GM18951 (cell line): ENCODE measurements around the gene ZNF664.

Source experiments
- POLR2A ChIP-seq: IDR thresholded peaks from 4 replicates; pipeline ENCODE4 v1.6.1; 2011; ENCODE audit warnings: mild to moderate bottlenecking; ENCODE audit not compliant: insufficient read length, insufficient read depth; ENCODE audit errors: extremely low read depth
- in situ Hi-C: fragments of 300-500 bp; cut with MboI; formaldehyde crosslinking; loops from one replicate; pipeline ENCODE4 v1.12.0; 2022; ENCODE audit warnings: low sequenced_read_pairs, mixed read lengths, inconsistent platforms; ENCODE audit not compliant: unreplicated experiment

Gene ZNF664

GRCh38 chr12:123958462-123958861 lies 14.6 kb upstream of the ZNF664 start:
- TF ChIP-seq POLR2A, result no peak
- in situ Hi-C loops, result no loop called here

GRCh38 chr12:123958876-123959275 lies 14.1 kb upstream of the ZNF664 start:
- no peak for TF ChIP-seq POLR2A
- in situ Hi-C loops, result no loop called here

DNA sequence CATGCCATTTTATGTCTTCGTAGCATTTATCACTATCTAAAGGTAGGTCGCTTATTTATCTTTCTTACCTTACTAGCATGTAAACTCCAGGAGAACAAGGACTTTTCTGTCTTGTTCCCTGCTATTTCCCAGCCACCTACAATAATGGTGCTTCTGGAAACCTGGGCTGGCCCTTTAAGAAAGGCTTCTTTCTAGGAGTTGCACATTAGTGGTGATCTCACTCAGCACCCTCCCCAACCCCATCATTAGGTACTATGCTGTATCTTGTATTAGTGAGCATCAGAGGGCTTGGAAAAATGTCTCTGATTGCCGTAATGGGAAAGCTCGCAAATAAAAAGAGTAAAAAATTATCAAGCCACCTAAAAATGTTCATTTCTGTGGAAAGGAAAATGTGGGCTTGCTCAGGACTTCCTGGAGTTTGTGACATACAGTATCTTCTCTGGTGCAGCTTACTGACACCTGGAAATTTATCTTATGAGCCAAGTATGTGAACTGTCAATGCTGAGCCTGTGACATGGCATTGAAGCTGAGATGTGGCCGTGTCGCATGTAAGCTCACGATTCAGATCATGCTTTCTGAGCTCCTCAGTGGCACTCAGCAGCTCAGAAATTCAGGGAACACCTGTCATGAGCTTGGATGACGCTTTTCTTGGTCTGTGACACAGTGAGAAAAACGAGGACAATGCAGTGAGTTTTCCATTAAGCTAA lies 12.8 kb upstream of the ZNF664 start:
- TF ChIP-seq POLR2A, result no peak
- in situ Hi-C loops, result no loop called here

DNA sequence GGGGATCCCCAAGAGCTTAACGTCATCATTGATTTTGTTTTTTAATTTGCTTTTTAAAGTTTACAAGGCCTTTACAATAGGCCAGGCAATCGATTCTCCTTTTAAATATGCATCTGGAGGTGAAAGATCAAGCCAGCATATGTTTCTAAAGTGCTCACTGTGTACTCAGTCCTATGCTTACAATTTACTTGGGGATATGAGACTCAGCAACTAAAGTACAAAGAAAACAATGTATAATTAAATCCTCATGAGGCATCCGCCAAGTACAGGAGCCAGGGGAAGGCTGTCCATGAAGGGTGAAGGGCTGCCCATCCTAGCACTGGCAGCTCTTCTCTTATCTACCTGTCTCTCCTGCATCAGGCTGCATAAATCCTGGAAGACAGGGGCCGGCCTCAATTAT lies 12.2 kb upstream of the ZNF664 start:
- no peak for TF ChIP-seq POLR2A
- in situ Hi-C loops, result no loop called here

DNA sequence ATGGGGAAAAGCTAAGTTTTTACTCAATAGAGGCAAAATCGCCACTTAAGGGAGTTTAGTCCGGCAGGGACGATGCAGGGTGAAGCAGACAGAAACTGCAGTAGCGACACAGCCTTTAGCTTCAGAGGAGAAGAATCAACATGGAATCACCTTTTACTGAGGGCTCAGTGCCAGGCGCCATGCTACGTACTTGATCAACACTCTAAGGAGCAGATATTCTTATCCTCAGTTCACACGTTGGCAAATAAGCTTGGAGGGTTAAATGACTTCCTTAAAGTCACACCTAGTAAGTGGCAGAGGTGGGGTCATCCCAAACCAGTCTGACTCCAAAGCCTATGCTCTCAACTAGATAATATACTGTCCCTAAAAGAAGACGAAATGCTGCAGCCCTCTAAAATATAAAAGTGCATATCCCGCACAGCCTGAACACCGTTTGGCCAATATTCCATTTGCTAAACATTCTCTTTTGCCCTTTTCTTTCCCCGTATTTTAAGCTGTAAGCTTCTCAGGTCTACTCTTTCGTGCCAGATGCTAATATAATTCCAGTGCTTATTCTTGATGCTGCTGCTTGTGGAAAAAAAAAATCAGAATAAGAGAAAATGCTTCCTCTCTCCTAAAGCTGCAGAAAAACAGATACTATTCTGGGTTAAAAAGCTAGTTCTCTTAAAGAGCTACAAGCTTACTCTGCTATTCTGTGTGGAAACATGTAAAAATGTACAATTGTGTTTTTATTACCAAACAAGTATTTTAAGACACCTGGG lies 11.2 kb upstream of the ZNF664 start:
- TF ChIP-seq POLR2A, result no peak
- in situ Hi-C loops, result no loop called here

GRCh38 chr12:123962513-123962912 lies 10.5 kb upstream of the ZNF664 start:
- in situ Hi-C loops, result no loop called here
- no peak for TF ChIP-seq POLR2A

GRCh38 chr12:123963821-123964220 lies 9.2 kb upstream of the ZNF664 start:
- no peak for TF ChIP-seq POLR2A
- in situ Hi-C loops, result no loop called here

DNA sequence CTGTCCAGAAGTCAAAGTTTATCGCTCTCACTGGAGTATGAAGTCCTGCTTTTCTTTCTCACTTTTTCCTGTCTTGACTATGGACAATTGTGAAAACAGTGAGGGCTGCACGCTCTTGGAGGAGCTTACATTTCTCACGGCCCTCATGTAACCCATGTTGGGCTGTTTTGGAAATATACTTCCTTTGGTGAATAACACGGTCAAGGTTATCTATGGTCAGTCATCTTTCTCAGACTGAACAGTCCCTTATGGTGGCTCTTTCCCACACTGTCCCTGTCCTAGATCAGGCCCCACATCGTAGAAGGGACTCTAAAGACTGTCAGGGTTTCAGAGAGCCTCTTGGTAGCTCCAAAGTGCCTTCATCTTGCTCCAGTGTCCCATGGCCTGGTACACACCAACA lies 7.6 kb upstream of the ZNF664 start:
- no peak for TF ChIP-seq POLR2A
- in situ Hi-C loops, result no loop called here

GRCh38 chr12:123966596-123966995 lies 6.4 kb upstream of the ZNF664 start:
- TF ChIP-seq POLR2A, result no peak
- in situ Hi-C loops, result no loop called here

GRCh38 chr12:123967121-123967586 lies 5.9 kb upstream of the ZNF664 start:
- TF ChIP-seq POLR2A, result no peak
- in situ Hi-C loops, result no loop called here

DNA sequence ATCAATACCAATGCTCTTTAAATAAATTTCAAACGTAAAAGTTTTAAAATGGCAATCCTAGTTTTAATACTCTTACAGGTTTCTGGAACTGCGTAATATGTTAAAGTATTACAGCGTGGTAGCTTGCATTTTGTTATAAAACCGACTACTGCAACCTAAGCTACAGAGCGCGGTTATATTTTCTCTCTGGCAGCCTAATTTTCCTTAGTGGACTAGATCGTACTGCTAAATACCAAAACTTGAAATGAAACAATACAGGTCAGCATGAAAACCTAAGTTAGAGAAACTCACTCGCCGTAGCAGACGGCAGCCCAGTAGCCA lies 1.6 kb upstream of the ZNF664 start:
- in situ Hi-C loops, result no loop called here
- TF ChIP-seq POLR2A, result no peak

- in situ Hi-C loops, result no loop called here
Observed at GRCh38 chr12:123971770-123972456, 1.1 kb upstream of the ZNF664 start.

GRCh38 chr12:123973552-123974341 lies 732 bp downstream of the ZNF664 start:
- in situ Hi-C loops, result no loop called here
- TF ChIP-seq POLR2A, result no peak

More at GRCh38 chr12:123971770-123972456, 1.1 kb upstream of the ZNF664 start:
- no peak for TF ChIP-seq POLR2A

DNA sequence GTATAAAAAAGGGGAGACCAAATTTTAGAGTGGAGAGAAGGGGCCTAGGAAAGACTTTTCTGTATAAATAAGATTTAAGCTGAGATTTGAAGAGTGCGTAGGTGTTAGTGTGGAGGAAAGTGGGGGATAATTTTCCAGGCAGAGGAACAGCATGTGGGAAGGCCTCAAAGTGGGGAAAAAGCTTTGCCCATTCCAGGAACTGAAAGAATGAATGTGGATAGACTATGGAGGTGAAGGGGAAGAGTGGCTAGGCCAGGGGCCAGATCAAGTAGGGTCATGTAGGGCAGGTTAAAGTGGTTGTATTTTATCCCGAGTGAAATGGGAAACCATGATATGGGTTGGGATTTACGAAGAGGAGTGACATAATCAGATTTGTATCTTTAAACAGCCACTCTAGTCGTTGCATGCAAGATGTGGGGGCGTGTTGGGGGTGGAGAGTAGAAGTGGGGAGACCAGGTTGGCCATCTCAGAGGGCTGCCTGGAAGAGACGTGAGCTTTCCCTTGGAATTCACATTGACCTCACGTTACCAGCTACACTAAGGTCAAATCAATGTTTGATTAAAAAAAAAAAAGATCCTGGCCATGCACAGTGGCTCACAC lies 3.3 kb downstream of the ZNF664 start:
- TF ChIP-seq POLR2A, result no peak
- in situ Hi-C loops, result no loop called here
